ENCODE data around the gene LEFTY1.

DNA sequence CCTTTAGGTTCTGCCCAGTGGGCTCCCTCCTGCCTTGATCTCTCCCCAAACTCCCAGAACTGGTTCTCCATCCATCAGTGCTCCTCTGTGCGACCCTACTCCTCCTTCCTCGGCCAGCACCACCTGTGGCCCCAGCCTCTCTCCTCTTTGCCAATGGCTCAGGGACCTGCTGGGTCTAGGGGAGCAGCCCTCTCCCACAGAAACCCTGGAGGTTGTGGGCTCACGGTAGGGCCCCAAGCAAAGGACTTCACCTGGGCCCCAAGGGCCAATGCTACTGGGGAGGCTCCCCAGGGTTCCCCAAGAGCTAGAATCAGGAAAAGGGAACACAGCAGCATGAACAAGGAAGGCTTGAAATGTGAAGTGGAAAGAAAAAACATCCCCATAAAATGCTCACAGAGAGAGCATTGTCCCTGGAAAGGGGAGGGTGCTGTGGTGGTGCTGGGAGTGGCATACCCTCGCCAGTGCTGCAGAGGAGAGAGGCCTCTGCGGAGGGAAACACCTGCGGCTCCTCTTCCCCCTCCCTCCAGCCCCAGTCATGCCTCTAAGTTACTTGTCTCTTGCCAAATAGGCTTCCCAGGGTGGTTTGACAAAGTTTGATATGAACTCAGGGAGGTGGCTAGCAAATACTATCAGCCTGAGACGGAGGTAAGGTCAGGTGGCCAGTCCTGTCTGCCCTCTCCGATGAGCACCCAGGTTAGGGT lies 9.3 kb downstream of the LEFTY1 start:
- no peak for TF ChIP-seq CTCF (IDR thresholded peaks at IDR 0.05)
- peak; percentile 29 to 48 for TF ChIP-seq POLR2A (IDR thresholded peaks at IDR 0.05)

All from Peyer's patch (tissue), 4 donors.